GM04503 (cell line): ENCODE data around the gene GIT1.

Experiments used
- DNase-seq: peaks from one replicate; pipeline ENCODE4 v3.0.0-alpha.2; 2012; ENCODE audit warnings: low read depth

Gene GIT1

GRCh38 chr17:29589524-29590410 lies at the start of gene GIT1:
TSS of gene GIT1 (minus strand) at chr17:29589648. CDS start at chr17:29589378, 270 bp downstream.
- DNase-seq, result no peak

GRCh38 chr17:29633886-29634285 lies 44.4 kb upstream of the GIT1 start:
- no peak for DNase-seq

GRCh38 chr17:29630630-29631193 lies 41.3 kb upstream of the GIT1 start:
- DNase-seq, result no peak

GRCh38 chr17:29629839-29630238 lies 40.4 kb upstream of the GIT1 start:
- no peak for DNase-seq

- no peak for DNase-seq
These were observed 39.2 kb upstream of the GIT1 start for GRCh38 chr17:29628644-29629043.

- no peak for DNase-seq
These were observed 38.5 kb upstream of the GIT1 start for GRCh38 chr17:29627951-29628350.

- DNase-seq, result no peak
These were observed 35.7 kb upstream of the GIT1 start for GRCh38 chr17:29625037-29625750.

- DNase-seq, result no peak
These were observed 35.1 kb upstream of the GIT1 start for GRCh38 chr17:29624586-29624985.

- no peak for DNase-seq
These were observed 33.8 kb upstream of the GIT1 start for GRCh38 chr17:29623283-29623647.

- DNase-seq, result no peak
These were observed 33.2 kb upstream of the GIT1 start, which contains the start of gene CORO6 for GRCh38 chr17:29622337-29623282. TSS of gene CORO6 (minus strand) at chr17:29622912. CDS start at chr17:29621421, 1,491 bp downstream.

- DNase-seq, result no peak
These were observed 32.3 kb upstream of the GIT1 start for GRCh38 chr17:29621751-29622194.

- DNase-seq, result no peak
These were observed 31.5 kb upstream of the GIT1 start for GRCh38 chr17:29620779-29621500.

GRCh38 chr17:29620271-29620670 lies 30.8 kb upstream of the GIT1 start:
- no peak for DNase-seq

GRCh38 chr17:29619251-29619650 lies 29.8 kb upstream of the GIT1 start:
- DNase-seq, result no peak

- DNase-seq, result no peak
These were observed 29.0 kb upstream of the GIT1 start for GRCh38 chr17:29618272-29619065.

GRCh38 chr17:29617481-29618271 lies 28.2 kb upstream of the GIT1 start:
- DNase-seq, result no peak

GRCh38 chr17:29617125-29617480 lies 27.7 kb upstream of the GIT1 start:
- DNase-seq, result no peak

GRCh38 chr17:29616300-29617048 lies 27.0 kb upstream of the GIT1 start:
- no peak for DNase-seq
